K562 (cell line): ENCODE data around the gene PAX8. TPM values are rescaled to one million over a fixed set of nuclear protein-coding genes. Genes with fewer than 3 reads are reported as not detected.
A peak's percentile ranks its signal among the peaks of the same experiment; 100 is the strongest.

Experiments
- ATAC-seq: fragments of 200-7000 bp; cut with Tn5 transposase; 3 replicates; pipeline ENCODE4 v1.9.1; 2020; ENCODE audit warnings: moderate library complexity
- BruUV-seq: library from RNA; stranded (reverse); fragments of 400-500 nt; replicated peaks from 2 replicates; lab custom pipeline; 2021; lab: Mats Ljungman, UMichigan
- CTCF ChIA-PET: fragments of 300-600 bp; formaldehyde crosslinking; extraction: SDS; loops from one replicate; lab custom pipeline; 2021; ENCODE audit warnings: low intra/inter-chr PET ratio; lab: Yijun Ruan, JAX
- POLR2A ChIA-PET: fragments of 300-600, 350-650 bp; sonication (Branson Sonifier 250); formaldehyde crosslinking; extraction: SDS; loops from one replicate; lab custom pipeline; 2021; ENCODE audit warnings: antibody characterized with exemption, inconsistent platforms; lab: Yijun Ruan, JAX
- DNase-seq, 4 experiments: peaks; one replicate each; pipeline versions ENCODE4 v3.0.0 to v3.0.0-alpha.2; 2011 to 2018; ENCODE audit warnings: low spot score in 3 of 4, mixed read lengths in 3 of 4; ENCODE audit errors: extremely low read depth in 1 of 4
- FAIRE-seq: peaks from 2 replicates; lab custom pipeline; 2011; peaks lifted over from hg19 to GRCh38; lab: Jason Lieb, UNC
- H2AFZ ChIP-seq: 2 replicates; pipeline ENCODE4 v1.6.0; 2011; ENCODE audit warnings: low read depth, low read length, control low read depth, inconsistent platforms
- H3K27ac ChIP-seq: fragments of 200-600 bp; 3 replicates; pipeline ENCODE4 v1.8.0; 2011; ENCODE audit warnings: low read depth, mild to moderate bottlenecking, control low read depth, inconsistent platforms, low read length, moderate library complexity, mixed read lengths; ENCODE audit errors: extremely low read depth
- H3K27me3 ChIP-seq, 2 experiments: fragments of 300-600 bp in 1 of 2; 2 replicates in 1 of 2; 3 replicates in 1 of 2; pipeline versions ENCODE4 v1.6.0 to v1.8.0; 2011; ENCODE audit warnings: inconsistent platforms in 2 of 2, low read length in 2 of 2, mild to moderate bottlenecking in 1 of 2, mixed read lengths in 1 of 2, moderate library complexity in 1 of 2; ENCODE audit not compliant: control insufficient read depth in 2 of 2, insufficient read depth in 2 of 2
- H3K36me3 ChIP-seq: fragments of 300-600 bp; 3 replicates; pipeline ENCODE4 v1.8.0; 2011; ENCODE audit warnings: mild to moderate bottlenecking, low read length, inconsistent platforms; ENCODE audit not compliant: control insufficient read depth, insufficient read depth
- H3K4me1 ChIP-seq, 2 experiments: fragments of 200-600 bp in 1 of 2; replicated peaks in 1 of 2; 2 replicates in 1 of 2; 3 replicates in 1 of 2; pipeline versions ENCODE4 v1.5.1 to v1.8.0; 2011; ENCODE audit warnings: inconsistent platforms in 2 of 2, low read length in 2 of 2, mild to moderate bottlenecking in 1 of 2, mixed read lengths in 1 of 2, moderate library complexity in 1 of 2; ENCODE audit not compliant: control insufficient read depth in 2 of 2, insufficient read depth in 2 of 2
- H3K4me2 ChIP-seq: 2 replicates; pipeline ENCODE4 v1.6.1; 2011; ENCODE audit warnings: low read length, control low read depth, inconsistent platforms, mixed read lengths; ENCODE audit not compliant: insufficient read depth
- H3K4me3 ChIP-seq: fragments of 200-600 bp; sonication (generic), shearing (Covaris generic); 2 replicates; pipeline ENCODE4 v1.5.1; 2016; ENCODE audit warnings: control low read depth, inconsistent platforms
- H3K79me2 ChIP-seq: fragments of 200-600 bp; 3 replicates; pipeline ENCODE4 v1.8.0; 2011; ENCODE audit warnings: low read length, inconsistent platforms; ENCODE audit not compliant: control insufficient read depth, insufficient read depth
- H3K9ac ChIP-seq, 2 experiments: 2 replicates each; pipeline versions ENCODE4 v1.6.0 to v1.6.1; 2011; ENCODE audit warnings: low read depth in 2 of 2, low read length in 2 of 2, control low read depth in 1 of 2, inconsistent platforms in 1 of 2, mild to moderate bottlenecking in 1 of 2, mixed read lengths in 1 of 2; ENCODE audit not compliant: insufficient read depth in 1 of 2
- H3K9me1 ChIP-seq: one replicate; pipeline ENCODE4 v1.6.0; 2011; ENCODE audit warnings: inconsistent platforms, mild to moderate bottlenecking, low read length, moderate library complexity; ENCODE audit not compliant: control insufficient read depth, insufficient read depth
- H3K9me3 ChIP-seq: replicated peaks from 2 replicates; pipeline ENCODE4 v1.5.1; 2011; ENCODE audit warnings: low read depth, low read length, inconsistent platforms; ENCODE audit not compliant: control insufficient read depth, insufficient read depth
- H4K20me1 ChIP-seq: replicated peaks from 2 replicates; pipeline ENCODE4 v1.6.1; 2011; ENCODE audit warnings: low read length, inconsistent platforms, mixed read lengths; ENCODE audit not compliant: control insufficient read depth, insufficient read depth
- CBX2 ChIP-seq: fragments of 200-600 bp; sonication (generic); IDR thresholded peaks from one replicate; pipeline ENCODE4 v1.6.1; 2012; ENCODE audit warnings: mild to moderate bottlenecking, low read length, inconsistent platforms; ENCODE audit not compliant: insufficient read depth, poor library complexity, severe bottlenecking
- CEBPG ChIP-seq, 3 experiments: fragments of 200-800 bp in 1 of 3; sonication (Bioruptor generic) in 1 of 3; sonication (generic) in 1 of 3; formaldehyde crosslinking in 1 of 3; IDR thresholded peaks in 2 of 3; conservative IDR thresholded peaks in 1 of 3; 2 replicates each; pipeline versions ENCODE4 v1.6.1 to v1.8.0; 2016 to 2022; ENCODE audit warnings: missing compliant biosample characterization in 2 of 3, missing genetic modification characterization in 2 of 3, mild to moderate bottlenecking in 1 of 3, missing genetic modification reagents in 1 of 3
- ELK1 ChIP-seq: sonication (generic); formaldehyde crosslinking; IDR thresholded peaks from 2 replicates; pipeline ENCODE4 v1.8.1; 2022; ENCODE audit warnings: missing genetic modification reagents
- NFE2L1 ChIP-seq: fragments of 450-650 bp; IDR thresholded peaks from 2 replicates; pipeline ENCODE4 v1.6.1; 2016; ENCODE audit warnings: missing genetic modification characterization, low read depth, mild to moderate bottlenecking, missing compliant biosample characterization, moderate library complexity, borderline replicate concordance
- NFXL1 ChIP-seq: fragments of 450-650 bp; formaldehyde crosslinking; IDR thresholded peaks from 2 replicates; pipeline ENCODE4 v1.4.0; 2021; ENCODE audit warnings: mild to moderate bottlenecking
- POLR2G ChIP-seq: fragments of 200-400 bp; formaldehyde crosslinking; IDR thresholded peaks from 2 replicates; pipeline ENCODE4 v1.6.1; 2017; ENCODE audit warnings: low read depth, mild to moderate bottlenecking, antibody characterized with exemption, low read length, moderate library complexity
- RBFOX2 ChIP-seq: fragments of 200-400 bp; formaldehyde crosslinking; IDR thresholded peaks from 2 replicates; pipeline ENCODE4 v1.6.1; 2017; ENCODE audit warnings: low read depth, mild to moderate bottlenecking, low read length, moderate library complexity
- SMAD1 ChIP-seq: fragments of 150-350 bp; IDR thresholded peaks from 2 replicates; pipeline ENCODE4 v1.6.1; 2014; ENCODE audit warnings: low read length, low read depth; ENCODE audit not compliant: partially characterized antibody
- TBP ChIP-seq: optimal IDR thresholded peaks from 2 replicates; pipeline ENCODE3; 2011; ENCODE audit warnings: low read depth, low read length, improper control_type of control experiment
- TGIF2 ChIP-seq: sonication (generic); formaldehyde crosslinking; IDR thresholded peaks from 2 replicates; pipeline ENCODE4 v1.8.1; 2022; ENCODE audit warnings: mild to moderate bottlenecking, missing genetic modification reagents, moderate library complexity
- ZFX ChIP-seq: sonication (generic); formaldehyde crosslinking; IDR thresholded peaks from 2 replicates; pipeline ENCODE4 v1.8.0; 2022; ENCODE audit warnings: mild to moderate bottlenecking, missing genetic modification reagents, moderate library complexity
- ZKSCAN1 ChIP-seq: fragments of 150-350 bp; IDR thresholded peaks from 2 replicates; pipeline ENCODE4 v1.6.1; 2016; ENCODE audit warnings: low read depth, low read length
- ZNF561 ChIP-seq: fragments of 450-650 bp; formaldehyde crosslinking; conservative IDR thresholded peaks from 2 replicates; pipeline ENCODE4 v1.4.0; 2020; ENCODE audit warnings: mild to moderate bottlenecking, moderate library complexity
- ZNF609 ChIP-seq: sonication (generic); formaldehyde crosslinking; IDR thresholded peaks from 2 replicates; pipeline ENCODE4 v1.8.1; 2023; ENCODE audit warnings: missing genetic modification reagents, mild to moderate bottlenecking, borderline replicate concordance
- WGBS: fragments of 100-300 bp; shearing (Covaris generic); methylation state at CpG from one replicate; pipeline ENCODE4 v1.1.6; 2016; ENCODE audit warnings: low coverage, mixed read lengths; ENCODE audit not compliant: insufficient coverage; ENCODE audit errors: missing lambda C conversion rate; 5-methylcytosine and 5-hydroxymethylcytosine counted together
- in situ Hi-C: fragments of 300-500 bp; cut with MboI; formaldehyde crosslinking; loops from 4 replicates; pipeline ENCODE4 v1.15.0; 2018; ENCODE audit warnings: inconsistent platforms, mixed read lengths
- intact Hi-C: fragments of 100-400 bp; cut with micrococcal nuclease; formaldehyde crosslinking; loops from 2 replicates; pipeline ENCODE4 v1.14.2; 2022
- polyA plus RNA-seq, 8 experiments: library from polyadenylated mRNA; depleted of rRNA in 4 of 8; stranded (reverse) in 5 of 8; unstranded in 3 of 8; fragments of >200 nt; fragmentation: Nextera tagmentation in 2 of 8; fragmentation: Illumina TruSeq in 1 of 8; extraction: Ambion mirVana in 2 of 8; extraction: Trizol in 1 of 8; gene quantifications; 2 replicates each; pipeline versions ENCODE4 v1.2.1 to v1.2.3, GENCODE V29; 2011 to 2014; ENCODE audit warnings: inconsistent platforms in 1 of 8, missing spikeins in 1 of 8
- total RNA-seq, 7 experiments: library from RNA; depleted of rRNA in 6 of 7; stranded (reverse); fragments of >200 nt in 6 of 7; fragmentation: Illumina TruSeq in 2 of 7; extraction: Trizol in 2 of 7; gene quantifications; 2 replicates each; pipeline versions ENCODE4 v1.2.1 to v1.2.3, GENCODE V29; 2011 to 2021; ENCODE audit warnings: low replicate concordance in 1 of 7

The PAX8 gene
- total and polyA plus RNA-seq, 9 of the 15 experiments (the other 6 are each of a cell fraction or from before 2014, with no cell fraction given): 0.13 to 2.1 (median 0.51) TPM

GRCh38 chr2:113181258-113182051, 97.3 kb downstream of the PAX8 start:
- Histone ChIP-seq H3K79me2 (peaks cover under 1% of the 10 kb centered on the region; the same call in 2 of the 3 replicates), H3K4me2 (peak overlapping the region; percentile 5; the same call in 1 of the 2 replicates)
- 43% methylated on average over 7 of the region's 8 CpGs for WGBS
- TF ChIP-seq POLR2G (no peak), SMAD1 (no peak), NFXL1 (CRISPR knock-in tag) (no peak), NFE2L1 (no peak), TBP (no peak), ZFX (CRISPR knock-in tag) (no peak), ELK1 (no peak), CEBPG (CRISPR knock-in tag; IDR thresholded peaks at IDR 0.05) (no peak), CEBPG (tag; conservative IDR thresholded peaks at IDR 0.05 in 1 of 2, IDR thresholded peaks at IDR 0.05 in 1 of 2) (no peak), ZNF609 (CRISPR knock-in tag) (no peak), CBX2 (no peak), ZKSCAN1 (no peak), TGIF2 (CRISPR knock-in tag) (no peak), ZNF561 (CRISPR knock-in tag) (no peak), RBFOX2 (0 out of 2 replicates have a peak, but pooled peaks have one; percentile 19)

More at GRCh38 chr2:113181258-113182051, 97.3 kb downstream of the PAX8 start:
- CTCF ChIA-PET: no interaction called here
- POLR2A ChIA-PET: interaction anchor here (0.6 to 1.1 kb wide), 4 partner anchors 9 to 16 kb away, joined by 3 to 4 read pairs (median 3); no protein-coding TSS in a partner anchor
- FAIRE-seq: peak; percentile 62
- peaks cover 13% of the 10 kb centered on the region for H4K20me1 ChIP-seq
- intact Hi-C loops (no loop called here), in situ Hi-C loops (no loop called here)
- no peak overlapping the region for H3K4me3 ChIP-seq
- no peak overlapping the region for H3K27ac ChIP-seq
- peaks cover 20 to 31% of the 10 kb centered on the region in 2 experiments; a peak in 4 of 5 replicates for H3K4me1 ChIP-seq
- no TSS peak for BruUV-seq
- no peak overlapping the region for H2AFZ ChIP-seq
- peaks cover 10% of the 10 kb centered on the region for H3K9me1 ChIP-seq
- H3K36me3 ChIP-seq: peaks cover 59% of the 10 kb centered on the region; the same call in 2 of the 3 replicates
- ATAC-seq: peak; percentile 77
- H3K9me3 ChIP-seq: no peaks in the 10 kb centered on the region
- H3K27me3 ChIP-seq: no peaks in the 10 kb centered on the region
- DNase-seq: peak in 3 of 4 experiments; percentile 46 to 57 (median 52)
- H3K9ac ChIP-seq: peak overlapping the region in 1 of 2 experiments; percentile 83; a peak in 2 of 4 replicates
